H9 (cell line): ENCODE measurements around the gene CTCF. TPM values are rescaled to one million over a fixed set of nuclear protein-coding genes. Genes with fewer than 3 reads are reported as not detected.

Source experiments
- DNase-seq: peaks from one replicate; pipeline ENCODE4 v3.0.0-alpha.2; 2017
- H2AFZ ChIP-seq: one replicate; pipeline ENCODE4 v1.6.1; 2013; ENCODE audit warnings: mild to moderate bottlenecking, low read length, control low read depth, moderate library complexity
- H2AK5ac ChIP-seq: 2 replicates; pipeline ENCODE4 v1.6.1; 2013; ENCODE audit warnings: low read length, control low read depth, mixed read lengths; ENCODE audit not compliant: insufficient read length
- H2BK120ac ChIP-seq: one replicate; pipeline ENCODE4 v1.6.1; 2013; ENCODE audit warnings: low read depth, mild to moderate bottlenecking, low read length, control low read depth, inconsistent platforms; ENCODE audit not compliant: poor library complexity, severe bottlenecking
- H2BK12ac ChIP-seq: 2 replicates; pipeline ENCODE4 v1.6.1; 2013; ENCODE audit warnings: low read length, control low read depth, mixed read lengths, low read depth; ENCODE audit not compliant: insufficient read length
- H2BK15ac ChIP-seq: 2 replicates; pipeline ENCODE4 v1.6.1; 2013; ENCODE audit warnings: low read depth, low read length, control low read depth
- H2BK20ac ChIP-seq: one replicate; pipeline ENCODE4 v1.6.1; 2013; ENCODE audit warnings: low read depth, mild to moderate bottlenecking, low read length, control low read depth, inconsistent platforms; ENCODE audit not compliant: poor library complexity, severe bottlenecking
- H2BK5ac ChIP-seq: 2 replicates; pipeline ENCODE4 v1.6.1; 2013; ENCODE audit warnings: low read length, control low read depth, mixed read lengths; ENCODE audit not compliant: insufficient read length
- H3K14ac ChIP-seq: 2 replicates; pipeline ENCODE4 v1.6.1; 2013; ENCODE audit warnings: low read length, control low read depth; ENCODE audit not compliant: insufficient read depth
- H3K18ac ChIP-seq: 2 replicates; pipeline ENCODE4 v1.6.1; 2013; ENCODE audit warnings: low read depth, mild to moderate bottlenecking, mixed read lengths, low read length, control low read depth; ENCODE audit not compliant: insufficient read length
- H3K23ac ChIP-seq: 2 replicates; pipeline ENCODE4 v1.6.1; 2013; ENCODE audit warnings: low read length, control low read depth, mixed read lengths, low read depth; ENCODE audit not compliant: insufficient read length
- H3K23me2 ChIP-seq: 2 replicates; pipeline ENCODE4 v1.6.1; 2013; ENCODE audit warnings: low read depth, mild to moderate bottlenecking, mixed read lengths, low read length, control low read depth; ENCODE audit not compliant: insufficient read length, poor library complexity, severe bottlenecking
- H3K27ac ChIP-seq: 2 replicates; pipeline ENCODE4 v1.5.1; 2013; ENCODE audit warnings: low read length, control low read depth, mixed read lengths, low read depth; ENCODE audit not compliant: insufficient read length
- H3K27me3 ChIP-seq: 2 replicates; pipeline ENCODE4 v1.6.1; 2013; ENCODE audit warnings: low read length, control low read depth, inconsistent platforms; ENCODE audit not compliant: insufficient read depth
- H3K4ac ChIP-seq: 2 replicates; pipeline ENCODE4 v1.6.1; 2013; ENCODE audit warnings: low read depth, mild to moderate bottlenecking, control low read depth, inconsistent platforms, low read length, moderate library complexity
- H3K4me1 ChIP-seq: 2 replicates; pipeline ENCODE4 v1.6.1; 2013; ENCODE audit warnings: low read length, control low read depth, inconsistent platforms; ENCODE audit not compliant: insufficient read depth
- H3K4me2 ChIP-seq: 2 replicates; pipeline ENCODE4 v1.6.1; 2013; ENCODE audit warnings: low read length, control low read depth, mixed read lengths; ENCODE audit not compliant: insufficient read length, insufficient read depth
- H3K56ac ChIP-seq: 2 replicates; pipeline ENCODE4 v1.6.1; 2013; ENCODE audit warnings: low read depth, mild to moderate bottlenecking, mixed read lengths, low read length, control low read depth; ENCODE audit not compliant: insufficient read length
- H3K79me1 ChIP-seq: 2 replicates; pipeline ENCODE4 v1.6.1; 2013; ENCODE audit warnings: low read depth, mild to moderate bottlenecking, moderate library complexity, low read length, control low read depth, inconsistent platforms; ENCODE audit not compliant: insufficient read depth, poor library complexity, severe bottlenecking
- H3K79me2 ChIP-seq: 2 replicates; pipeline ENCODE4 v1.6.1; 2013; ENCODE audit warnings: low read length, control low read depth, inconsistent platforms; ENCODE audit not compliant: insufficient read depth
- H3K9ac ChIP-seq: 2 replicates; pipeline ENCODE4 v1.6.1; 2013; ENCODE audit warnings: low read length, control low read depth, mixed read lengths; ENCODE audit not compliant: insufficient read length; ENCODE audit errors: extremely low read depth
- H3K9me3 ChIP-seq: one replicate; pipeline ENCODE4 v1.6.1; 2013; ENCODE audit warnings: low read depth, low read length, inconsistent platforms; ENCODE audit not compliant: control insufficient read depth
- H3T11ph ChIP-seq: one replicate; pipeline ENCODE4 v1.6.1; 2013; ENCODE audit warnings: mild to moderate bottlenecking, low read length, control low read depth, inconsistent platforms
- H4K20me1 ChIP-seq: one replicate; pipeline ENCODE4 v1.6.1; 2013; ENCODE audit not compliant: control insufficient read depth, insufficient read length, insufficient read depth
- H4K5ac ChIP-seq: 2 replicates; pipeline ENCODE4 v1.6.1; 2013; ENCODE audit warnings: low read depth, mild to moderate bottlenecking, mixed read lengths, low read length, control low read depth; ENCODE audit not compliant: insufficient read length
- H4K8ac ChIP-seq: replicated peaks from 2 replicates; pipeline ENCODE4 v1.6.1; 2013; ENCODE audit warnings: low read length, control low read depth, mixed read lengths, low read depth; ENCODE audit not compliant: insufficient read length
- H4K91ac ChIP-seq: 2 replicates; pipeline ENCODE4 v1.6.1; 2013; ENCODE audit warnings: low read depth, mild to moderate bottlenecking, moderate library complexity, mixed read lengths, low read length, control low read depth; ENCODE audit not compliant: insufficient read length
- H3K27ac Mint-ChIP-seq, 3 experiments: 2 replicates in 2 of 3; 3 replicates in 1 of 3; pipeline ENCODE4 v1.8.0; 2020 to 2021; ENCODE audit warnings: mixed read lengths in 3 of 3, mild to moderate bottlenecking in 1 of 3, moderate library complexity in 1 of 3
- H3K27me3 Mint-ChIP-seq: 2 replicates; pipeline ENCODE4 v1.8.0; 2021; ENCODE audit warnings: low read depth, mild to moderate bottlenecking, moderate library complexity, mixed read lengths
- H3K36me3 Mint-ChIP-seq, 3 experiments: 2 replicates in 2 of 3; 3 replicates in 1 of 3; pipeline ENCODE4 v1.8.0; 2020 to 2021; ENCODE audit warnings: low read depth in 3 of 3, mixed read lengths in 3 of 3; ENCODE audit not compliant: insufficient read depth in 1 of 3
- H3K4me1 Mint-ChIP-seq, 2 experiments: 2 replicates each; pipeline ENCODE4 v1.8.0; 2020; ENCODE audit warnings: mixed read lengths in 2 of 2
- H3K4me3 Mint-ChIP-seq, 2 experiments: 2 replicates in 1 of 2; 3 replicates in 1 of 2; pipeline ENCODE4 v1.8.0; 2020 to 2021; ENCODE audit warnings: mild to moderate bottlenecking in 2 of 2, mixed read lengths in 2 of 2, moderate library complexity in 1 of 2
- H3K9me3 Mint-ChIP-seq, 2 experiments: 2 replicates in 1 of 2; 3 replicates in 1 of 2; pipeline ENCODE4 v1.8.0; 2020; ENCODE audit warnings: mild to moderate bottlenecking in 2 of 2, mixed read lengths in 2 of 2, moderate library complexity in 1 of 2
- CTCF ChIP-seq: fragments of 200-600 bp; sonication (generic); conservative IDR thresholded peaks from 3 replicates; pipeline ENCODE4 v1.8.0; 2021; ENCODE audit warnings: antibody characterized with exemption, mild to moderate bottlenecking
- WGBS: extraction: QIAGEN DNeasy Blood & Tissue Kit; methylation state at CpG from one replicate; pipeline ENCODE4 v1.1.7; 2013; ENCODE audit warnings: missing lambda C conversion rate, low lambda C conversion rate, mixed read lengths; ENCODE audit not compliant: insufficient read length; ENCODE audit errors: extremely low coverage; 5-methylcytosine and 5-hydroxymethylcytosine counted together
- total RNA-seq: library from RNA; stranded (reverse); gene quantifications from 2 replicates; pipeline ENCODE4 v1.2.1, GENCODE V29; 2021

Gene CTCF
- total RNA-seq, 1 experiment from 2014 or later: 87.3 TPM

GRCh38 chr16:67537270-67537635 is 25.1 kb upstream of the CTCF start:
- peak; percentile 63 for DNase-seq
- no peak for TF ChIP-seq CTCF
- Mint-ChIP-seq H3K27ac (no peak overlapping the region), H3K9me3 (no peaks in the 10 kb centered on the region; a peak in 2 of 5 replicates), H3K36me3 (peaks cover 0 to 19% (median 2%) of the 10 kb centered on the region in 3 experiments; a peak in 3 of 7 replicates), H3K4me3 (peak overlapping the region; percentile 66 to 84), H3K27me3 (peaks cover 92% of the 10 kb centered on the region), H3K4me1 (peaks cover 15 to 24% of the 10 kb centered on the region in 2 experiments)
- Histone ChIP-seq H4K20me1 (peaks cover 6% of the 10 kb centered on the region), H3K4me2 (peak overlapping the region; percentile 50), H4K5ac (no peak overlapping the region), H3K18ac (peak overlapping the region; percentile 21), H3T11ph (no peak overlapping the region), H2BK5ac (no peak overlapping the region), H3K14ac (0 out of 2 replicates have a peak overlapping the region, but pooled peaks have one; percentile 42), H3K9me3 (no peaks in the 10 kb centered on the region), H2BK120ac (no peak overlapping the region), H4K8ac (no peak overlapping the region), H4K91ac (no peak overlapping the region), H3K4me1 (peaks cover 2% of the 10 kb centered on the region; the same call in 1 of the 2 replicates), H3K27me3 (peaks cover 49% of the 10 kb centered on the region; the same call in 1 of the 2 replicates), H3K27ac (no peak overlapping the region), H2BK20ac (no peak overlapping the region), H2BK15ac (no peak overlapping the region), H3K23ac (no peak overlapping the region), H3K23me2 (peaks cover 10% of the 10 kb centered on the region), H3K79me2 (no peaks in the 10 kb centered on the region), H3K4ac (no peak overlapping the region), H3K9ac (no peak overlapping the region), H2AFZ (no peak overlapping the region), H2BK12ac (no peak overlapping the region), H3K79me1 (no peaks in the 10 kb centered on the region), H2AK5ac (no peak overlapping the region), H3K56ac (no peak overlapping the region)
- no CpG with 5 or more reads among the region's 32 CpGs for WGBS
